Activated CD8-positive, alpha-beta T cell treated with anti-CD3 and anti-CD28 coated beads for 36 hours (primary cell): ENCODE data around the gene FGFBP1. TPM values are rescaled to one million over a fixed set of nuclear protein-coding genes. Genes with fewer than 3 reads are reported as not detected.

Experiments used
- ATAC-seq: fragments of 200-7000 bp; cut with Tn5 transposase; one replicate; pipeline ENCODE4 v1.10.0; 2021; ENCODE audit warnings: mild to moderate bottlenecking, moderate library complexity
- CTCF ChIA-PET: fragments of 350-600 bp; sonication (Branson Sonifier 250); formaldehyde crosslinking; loops from one replicate; lab custom pipeline; 2021; ENCODE audit warnings: antibody characterized with exemption; lab: Charles Lee
- POLR2A ChIA-PET: fragments of 350-600 bp; sonication (Branson Sonifier 250); formaldehyde crosslinking; loops from one replicate; lab custom pipeline; 2021; ENCODE audit warnings: antibody characterized with exemption; lab: Charles Lee
- DNase-seq: peaks from one replicate; pipeline ENCODE4 v3.0.0-alpha.2; 2020
- H3K27ac Mint-ChIP-seq: one replicate; pipeline ENCODE4 v1.8.0; 2021; ENCODE audit warnings: mild to moderate bottlenecking, mixed read lengths
- H3K27me3 Mint-ChIP-seq: one replicate; pipeline ENCODE4 v1.8.0; 2021; ENCODE audit warnings: mixed read lengths
- H3K36me3 Mint-ChIP-seq: one replicate; pipeline ENCODE4 v1.8.0; 2021; ENCODE audit warnings: low read depth, mixed read lengths
- H3K4me1 Mint-ChIP-seq: one replicate; pipeline ENCODE4 v1.8.0; 2021; ENCODE audit warnings: low read depth, mixed read lengths
- H3K4me3 Mint-ChIP-seq: one replicate; pipeline ENCODE4 v1.8.0; 2021; ENCODE audit warnings: mild to moderate bottlenecking, moderate library complexity, mixed read lengths
- H3K9me3 Mint-ChIP-seq: one replicate; pipeline ENCODE4 v1.8.0; 2021; ENCODE audit warnings: mixed read lengths
- intact Hi-C: fragments of 100-400 bp; cut with micrococcal nuclease; formaldehyde crosslinking; loops from one replicate; pipeline ENCODE4 v1.10.0; 2022
- total RNA-seq, 2 experiments: library from RNA; stranded (reverse); gene quantifications; one replicate each; pipeline ENCODE4 v1.2.3, GENCODE V29; 2021
- TF ChIP-seq, protein P1 (sequence below): fragments of 200-600 bp; IDR thresholded peaks from one replicate; pipeline ENCODE4 v1.8.0; 2022; ENCODE audit warnings: antibody characterized with exemption, mild to moderate bottlenecking

Gene FGFBP1
- total RNA-seq, 2 experiments from 2014 or later: not detected

DNA sequence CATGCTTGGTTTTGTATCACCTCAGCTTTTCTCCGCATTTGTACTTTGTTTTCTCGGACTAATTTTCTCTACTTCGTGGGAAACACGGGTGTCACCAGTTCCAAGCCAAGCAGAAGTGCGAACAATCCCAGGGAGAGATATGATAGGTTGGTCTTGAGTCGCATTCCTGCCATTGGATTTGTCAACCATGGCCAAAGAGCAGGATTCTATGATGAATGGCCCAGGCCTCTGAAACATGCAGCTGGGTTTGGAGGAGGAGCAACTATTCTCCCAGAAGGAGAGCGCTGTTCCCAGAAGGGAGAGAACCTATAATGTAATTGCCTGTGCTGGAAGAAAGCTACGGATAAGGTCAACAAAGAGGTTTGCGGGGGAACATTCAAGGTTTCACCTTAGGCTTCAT is 10.3 kb upstream of the FGFBP1 start:
- Mint-ChIP-seq H3K27me3 (no peaks in the 10 kb centered on the region), H3K27ac (no peak overlapping the region), H3K9me3 (no peaks in the 10 kb centered on the region), H3K36me3 (no peaks in the 10 kb centered on the region), H3K4me1 (peaks cover 3% of the 10 kb centered on the region), H3K4me3 (no peak overlapping the region)
- CTCF ChIA-PET: interaction anchor here (1.4 to 11.2 kb wide), 2 partner anchors 68 to 143 kb away, joined by 5 to 203 read pairs; no protein-coding TSS in a partner anchor
- ATAC-seq: no peak
- DNase-seq: no peak
- TF ChIP-seq, protein P1, sequence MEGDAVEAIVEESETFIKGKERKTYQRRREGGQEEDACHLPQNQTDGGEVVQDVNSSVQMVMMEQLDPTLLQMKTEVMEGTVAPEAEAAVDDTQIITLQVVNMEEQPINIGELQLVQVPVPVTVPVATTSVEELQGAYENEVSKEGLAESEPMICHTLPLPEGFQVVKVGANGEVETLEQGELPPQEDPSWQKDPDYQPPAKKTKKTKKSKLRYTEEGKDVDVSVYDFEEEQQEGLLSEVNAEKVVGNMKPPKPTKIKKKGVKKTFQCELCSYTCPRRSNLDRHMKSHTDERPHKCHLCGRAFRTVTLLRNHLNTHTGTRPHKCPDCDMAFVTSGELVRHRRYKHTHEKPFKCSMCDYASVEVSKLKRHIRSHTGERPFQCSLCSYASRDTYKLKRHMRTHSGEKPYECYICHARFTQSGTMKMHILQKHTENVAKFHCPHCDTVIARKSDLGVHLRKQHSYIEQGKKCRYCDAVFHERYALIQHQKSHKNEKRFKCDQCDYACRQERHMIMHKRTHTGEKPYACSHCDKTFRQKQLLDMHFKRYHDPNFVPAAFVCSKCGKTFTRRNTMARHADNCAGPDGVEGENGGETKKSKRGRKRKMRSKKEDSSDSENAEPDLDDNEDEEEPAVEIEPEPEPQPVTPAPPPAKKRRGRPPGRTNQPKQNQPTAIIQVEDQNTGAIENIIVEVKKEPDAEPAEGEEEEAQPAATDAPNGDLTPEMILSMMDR: no peak
- intact Hi-C loops: no loop called here
- POLR2A ChIA-PET: no interaction called here

DNA sequence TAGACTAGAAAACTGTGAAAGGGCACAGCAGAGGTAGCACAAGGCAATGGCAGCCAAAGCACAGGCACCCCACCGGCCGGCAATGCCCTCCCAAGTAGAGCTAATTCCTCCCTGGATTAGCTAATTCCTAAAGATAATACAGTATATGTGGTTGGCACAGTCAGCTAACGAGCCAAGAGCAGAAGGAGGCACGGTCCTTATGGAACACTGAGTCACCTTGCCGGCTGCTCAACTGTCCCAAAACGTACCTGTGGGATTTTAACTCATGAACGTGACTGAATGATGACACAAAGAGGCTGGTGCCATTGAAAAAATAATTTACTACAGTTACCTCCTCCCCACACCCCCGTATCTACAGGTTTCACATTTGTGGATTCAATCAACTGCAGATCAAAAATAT is 9.1 kb upstream of the FGFBP1 start:
- POLR2A ChIA-PET: no interaction called here
- TF ChIP-seq, protein P1: no peak
- no peak overlapping the region for H3K4me3 Mint-ChIP-seq

DNA sequence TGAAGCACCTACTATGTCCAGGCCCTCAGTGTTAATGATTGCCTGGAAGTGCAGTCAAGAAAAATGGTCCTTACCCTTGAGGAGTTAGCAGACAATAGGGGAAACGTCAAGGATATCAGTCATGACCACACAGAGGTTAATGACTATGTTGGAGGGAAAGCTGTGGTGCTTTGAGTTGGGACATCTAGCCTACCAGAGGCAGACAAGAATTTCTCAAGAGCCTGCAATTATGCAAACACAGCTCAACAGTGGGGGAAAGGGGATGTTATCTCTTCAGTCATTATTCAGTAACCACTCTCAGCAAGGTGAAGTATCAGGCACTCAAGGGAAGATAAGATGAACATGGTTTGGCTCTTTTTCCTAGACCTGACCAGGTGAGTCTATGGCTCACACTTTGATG is 7.0 kb upstream of the FGFBP1 start:
- Mint-ChIP-seq H3K4me3 (no peak overlapping the region), H3K36me3 (no peaks in the 10 kb centered on the region), H3K27ac (no peak overlapping the region), H3K4me1 (no peaks in the 10 kb centered on the region), H3K27me3 (no peaks in the 10 kb centered on the region), H3K9me3 (no peaks in the 10 kb centered on the region)
- intact Hi-C loops: no loop called here
- ATAC-seq (no peak), DNase-seq (no peak)
- CTCF ChIA-PET: interaction anchor here (1.1 kb wide), 1 partner anchor 140 kb away, joined by 3 read pairs; no protein-coding TSS in a partner anchor
- POLR2A ChIA-PET: no interaction called here
- TF ChIP-seq, protein P1: no peak

More for the DNA sequence above, 9.1 kb upstream of the FGFBP1 start:
- CTCF ChIA-PET: interaction anchor here (11.2 kb wide), 1 partner anchor 67 kb away, joined by 203 read pairs; no protein-coding TSS in a partner anchor
- H3K36me3 Mint-ChIP-seq: no peaks in the 10 kb centered on the region
- H3K27ac Mint-ChIP-seq: no peak overlapping the region
- DNase-seq (no peak), ATAC-seq (no peak)
- peaks cover 3% of the 10 kb centered on the region for H3K4me1 Mint-ChIP-seq
- intact Hi-C loops: no loop called here
- no peaks in the 10 kb centered on the region for H3K27me3 Mint-ChIP-seq
- H3K9me3 Mint-ChIP-seq: no peaks in the 10 kb centered on the region

DNA sequence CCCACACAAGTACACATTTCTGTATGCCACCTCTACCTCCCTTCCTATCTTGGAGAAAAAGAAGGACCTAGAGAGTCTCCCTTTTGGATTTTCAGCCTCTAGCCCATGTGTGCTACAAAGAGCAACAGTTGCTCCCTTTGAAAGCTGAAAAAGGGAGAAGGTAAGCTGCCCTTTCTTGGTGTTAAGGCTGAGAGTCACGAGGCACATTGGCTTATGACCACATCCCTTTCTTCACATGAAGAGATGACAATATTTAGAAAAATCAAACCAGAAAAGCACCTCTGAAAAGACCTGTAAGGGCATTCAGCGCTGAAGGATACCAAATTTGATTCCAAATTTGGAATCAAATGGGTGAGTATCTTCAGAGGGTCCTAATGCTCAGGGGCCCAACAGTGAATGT is 6.4 kb upstream of the FGFBP1 start:
- TF ChIP-seq, protein P1: no peak
- Mint-ChIP-seq H3K9me3 (no peaks in the 10 kb centered on the region), H3K27me3 (peaks cover 4% of the 10 kb centered on the region), H3K4me1 (no peaks in the 10 kb centered on the region), H3K4me3 (no peak overlapping the region), H3K36me3 (no peaks in the 10 kb centered on the region), H3K27ac (no peak overlapping the region)
- intact Hi-C loops: no loop called here
- ChIA-PET CTCF (no interaction called here), POLR2A (no interaction called here)
- no peak for DNase-seq
- no peak for ATAC-seq

DNA sequence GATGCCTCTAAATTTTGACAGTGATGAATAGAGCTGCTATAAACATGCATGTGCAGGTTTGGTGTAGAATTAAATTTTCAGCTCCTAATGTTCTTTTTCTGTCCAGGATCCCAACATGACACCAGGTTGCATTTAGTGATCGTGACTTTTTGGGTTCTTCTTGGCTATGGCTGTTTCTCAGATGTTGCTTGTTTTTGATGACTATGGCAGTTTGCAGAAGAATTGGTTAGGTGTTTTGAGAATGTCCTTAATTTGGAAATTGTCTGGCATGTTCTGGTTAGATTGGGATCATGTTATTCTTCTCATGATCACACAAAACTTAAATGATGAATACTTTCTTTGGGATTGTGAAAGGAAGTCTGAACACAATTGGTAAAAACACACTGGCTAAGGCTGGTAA is 3.7 kb upstream of the FGFBP1 start:
- TF ChIP-seq, protein P1: no peak
- no peak overlapping the region for H3K4me3 Mint-ChIP-seq
- ChIA-PET POLR2A (no interaction called here), CTCF (interaction anchor here (0.9 to 1.9 kb wide), 2 partner anchors 14 to 137 kb away, joined by 5 to 7 read pairs; no protein-coding TSS in a partner anchor)
- intact Hi-C loops: no loop called here
- DNase-seq (no peak), ATAC-seq (no peak)
- H3K4me1 Mint-ChIP-seq: peaks cover under 1% of the 10 kb centered on the region
- H3K27me3 Mint-ChIP-seq: peaks cover 8% of the 10 kb centered on the region
- no peaks in the 10 kb centered on the region for H3K36me3 Mint-ChIP-seq
- no peak overlapping the region for H3K27ac Mint-ChIP-seq
- no peaks in the 10 kb centered on the region for H3K9me3 Mint-ChIP-seq
